H1 (cell line): ENCODE data around the gene MMS19. TPM values are rescaled to one million over a fixed set of nuclear protein-coding genes. Genes with fewer than 3 reads are reported as not detected.

Experiments
- ASH2L ChIP-seq: fragments of 200-600, 300-600 bp; sonication (generic); IDR thresholded peaks from one replicate; pipeline ENCODE4 v1.7.1; 2017; ENCODE audit warnings: low read length
- CBX8 ChIP-seq: fragments of 300-800, 300-1000 bp; sonication (generic); IDR thresholded peaks from 2 replicates; pipeline ENCODE4 v1.7.1; 2016; ENCODE audit warnings: low read depth, low read length, borderline replicate concordance
- CEBPB ChIP-seq: IDR thresholded peaks from 2 replicates; pipeline ENCODE4 v1.6.1; 2012; ENCODE audit warnings: low read depth, low read length
- EZH2 ChIP-seq: fragments of 200-600 bp; sonication (generic); IDR thresholded peaks from 2 replicates; pipeline ENCODE4 v1.7.1; 2012; ENCODE audit warnings: low read depth, mild to moderate bottlenecking, moderate library complexity, low read length, inconsistent platforms; ENCODE audit not compliant: severe bottlenecking
- NRF1 ChIP-seq: IDR thresholded peaks from 2 replicates; pipeline ENCODE4 v1.6.1; 2011; ENCODE audit warnings: mild to moderate bottlenecking, low read depth, low read length, improper control_type of control experiment
- POLR2AphosphoS5 ChIP-seq: IDR thresholded peaks from 2 replicates; pipeline ENCODE4 v1.6.1; 2011; ENCODE audit warnings: low read depth, low read length
- ZNF274 ChIP-seq: IDR thresholded peaks from 2 replicates; pipeline ENCODE4 v1.7.0; 2012; ENCODE audit warnings: low read length, borderline replicate concordance; ENCODE audit errors: extremely low read depth
- polyA plus RNA-seq, 7 experiments: library from polyadenylated mRNA; depleted of rRNA in 3 of 7; stranded (reverse) in 5 of 7; unstranded in 2 of 7; fragments of >200 nt in 5 of 7; fragments of 200-250 nt in 2 of 7; gene quantifications; 1 replicate in 5 of 7; 2 replicates in 1 of 7; 4 replicates in 1 of 7; pipeline versions ENCODE4 v1.2.1 to v1.2.3, GENCODE V29; 2011 to 2013; ENCODE audit warnings: missing spikeins in 2 of 7, mixed read lengths in 2 of 7
- total RNA-seq: library from RNA; stranded (reverse); fragmentation: NEBNext Ultra II Directional; extraction: Animal tissue kit (Norgen Biotek cat#: 25700); gene quantifications from 2 replicates; pipeline ENCODE4 v1.2.1, GENCODE V29; 2021
- TF ChIP-seq, protein P1 (sequence below), 3 experiments: IDR thresholded peaks; 1 replicate in 2 of 3; 2 replicates in 1 of 3; pipeline versions ENCODE4 v1.5.1 to v1.6.1; 2011; ENCODE audit warnings: low read length in 3 of 3, mild to moderate bottlenecking in 3 of 3, inconsistent platforms in 2 of 3, low read depth in 1 of 3, moderate library complexity in 1 of 3; ENCODE audit not compliant: insufficient read depth in 1 of 3; ENCODE audit errors: control extremely low read depth in 1 of 3
- TF ChIP-seq, protein P2 (sequence below): IDR thresholded peaks from 2 replicates; pipeline ENCODE4 v1.6.1; 2012; ENCODE audit warnings: inconsistent platforms

MMS19 gene
- total and polyA plus RNA-seq, 2 of the 8 experiments (the other 6 are each of a cell fraction or from before 2014, with no cell fraction given): 130 to 221 TPM

DNA sequence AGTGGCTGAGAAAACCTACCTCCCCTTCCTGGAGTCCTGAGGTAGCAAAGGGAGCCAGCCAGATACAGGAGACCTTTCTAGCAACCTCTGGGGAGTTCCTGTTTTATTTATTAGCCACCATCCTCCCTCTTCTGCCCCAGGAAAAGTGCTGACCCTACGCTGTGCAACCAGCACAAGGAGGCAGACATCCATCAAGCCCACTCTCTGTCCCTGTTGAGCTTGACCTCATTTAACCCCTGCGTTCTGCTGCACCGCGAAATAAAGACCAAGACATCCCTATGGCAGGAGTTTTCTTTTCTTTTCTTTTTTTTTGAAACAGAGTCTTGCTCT lies 49.0 kb upstream of the MMS19 start (continued):
- TF ChIP-seq, protein P1, sequence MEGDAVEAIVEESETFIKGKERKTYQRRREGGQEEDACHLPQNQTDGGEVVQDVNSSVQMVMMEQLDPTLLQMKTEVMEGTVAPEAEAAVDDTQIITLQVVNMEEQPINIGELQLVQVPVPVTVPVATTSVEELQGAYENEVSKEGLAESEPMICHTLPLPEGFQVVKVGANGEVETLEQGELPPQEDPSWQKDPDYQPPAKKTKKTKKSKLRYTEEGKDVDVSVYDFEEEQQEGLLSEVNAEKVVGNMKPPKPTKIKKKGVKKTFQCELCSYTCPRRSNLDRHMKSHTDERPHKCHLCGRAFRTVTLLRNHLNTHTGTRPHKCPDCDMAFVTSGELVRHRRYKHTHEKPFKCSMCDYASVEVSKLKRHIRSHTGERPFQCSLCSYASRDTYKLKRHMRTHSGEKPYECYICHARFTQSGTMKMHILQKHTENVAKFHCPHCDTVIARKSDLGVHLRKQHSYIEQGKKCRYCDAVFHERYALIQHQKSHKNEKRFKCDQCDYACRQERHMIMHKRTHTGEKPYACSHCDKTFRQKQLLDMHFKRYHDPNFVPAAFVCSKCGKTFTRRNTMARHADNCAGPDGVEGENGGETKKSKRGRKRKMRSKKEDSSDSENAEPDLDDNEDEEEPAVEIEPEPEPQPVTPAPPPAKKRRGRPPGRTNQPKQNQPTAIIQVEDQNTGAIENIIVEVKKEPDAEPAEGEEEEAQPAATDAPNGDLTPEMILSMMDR (IDR thresholded peaks at IDR 0.05; ENCODE audit: control extremely low read depth in 1 of 3, insufficient read depth in 1 of 3, low read depth in 1 of 3, low read length in 3 of 3): no peak
- TF ChIP-seq ASH2L: no peak
- no peak for TF ChIP-seq EZH2
- no peak for TF ChIP-seq CBX8
- TF ChIP-seq, protein P2, sequence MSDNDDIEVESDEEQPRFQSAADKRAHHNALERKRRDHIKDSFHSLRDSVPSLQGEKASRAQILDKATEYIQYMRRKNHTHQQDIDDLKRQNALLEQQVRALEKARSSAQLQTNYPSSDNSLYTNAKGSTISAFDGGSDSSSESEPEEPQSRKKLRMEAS: no peak
- no peak for TF ChIP-seq CEBPB
- TF ChIP-seq POLR2AphosphoS5: no peak
- TF ChIP-seq NRF1: no peak
- TF ChIP-seq ZNF274: no peak
- TF ChIP-seq, all 59 proteins: peak for 0
